Ectodermal cell (in vitro differentiated cells): Measurements from ENCODE around the gene KCNMB4.

ENCODE experiments used
- H3K27ac ChIP-seq: 2 replicates; pipeline ENCODE4 v1.7.0; 2013; ENCODE audit warnings: mild to moderate bottlenecking, low read depth, low read length; ENCODE audit not compliant: insufficient read depth, poor library complexity, severe bottlenecking
- H3K27me3 ChIP-seq: 2 replicates; pipeline ENCODE4 v1.7.0; 2013; ENCODE audit warnings: mild to moderate bottlenecking, low read length; ENCODE audit not compliant: insufficient read depth, control insufficient read depth, poor library complexity, severe bottlenecking
- H3K36me3 ChIP-seq: one replicate; pipeline ENCODE4 v1.7.0; 2013; ENCODE audit warnings: low read length; ENCODE audit not compliant: control insufficient read depth, insufficient read depth
- H3K4me1 ChIP-seq: one replicate; pipeline ENCODE4 v1.7.0; 2013; ENCODE audit warnings: low read length; ENCODE audit not compliant: control insufficient read depth, insufficient read depth
- H3K4me3 ChIP-seq: 2 replicates; pipeline ENCODE4 v1.7.0; 2013; ENCODE audit warnings: low read depth, low read length, control low read depth; ENCODE audit not compliant: insufficient read depth
- H3K9me3 ChIP-seq: 2 replicates; pipeline ENCODE4 v1.7.0; 2013; ENCODE audit warnings: mild to moderate bottlenecking, low read length, moderate library complexity; ENCODE audit not compliant: control insufficient read depth
- WGBS, 2 experiments: methylation state at CpG; one replicate each; pipeline ENCODE4 v1.1.7; 2013; ENCODE audit warnings: missing lambda C conversion rate in 2 of 2; 5-methylcytosine and 5-hydroxymethylcytosine counted together

KCNMB4 gene

DNA sequence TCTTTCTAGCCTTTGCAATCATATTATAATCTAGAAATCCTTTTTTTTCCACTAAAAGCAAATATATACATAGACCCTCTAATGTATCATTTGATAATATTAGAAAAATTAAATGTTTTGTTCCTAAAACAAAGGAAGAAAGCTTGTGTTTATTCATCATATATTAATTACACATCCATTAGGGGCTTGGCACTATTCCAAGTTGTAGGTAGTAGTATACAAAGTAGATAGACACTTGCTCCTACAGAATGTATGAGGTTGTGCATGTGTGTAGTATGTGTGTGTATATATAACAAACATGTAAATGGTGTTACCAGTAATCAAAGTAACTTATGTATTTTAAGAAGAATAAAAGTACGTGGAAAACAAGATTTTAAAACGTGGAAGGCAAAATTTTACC is 15.0 kb upstream of the KCNMB4 start:
- Histone ChIP-seq H3K4me1 (no peaks in the 10 kb centered on the region), H3K27me3 (no peaks in the 10 kb centered on the region), H3K4me3 (no peak overlapping the region), H3K36me3 (peaks cover 3% of the 10 kb centered on the region), H3K27ac (no peak overlapping the region), H3K9me3 (no peaks in the 10 kb centered on the region)
- 100% methylated on average over 2 of the region's 2 CpGs; no CpG with 5 or more reads in 1 of the 2 experiments for WGBS, 2 experiments

DNA sequence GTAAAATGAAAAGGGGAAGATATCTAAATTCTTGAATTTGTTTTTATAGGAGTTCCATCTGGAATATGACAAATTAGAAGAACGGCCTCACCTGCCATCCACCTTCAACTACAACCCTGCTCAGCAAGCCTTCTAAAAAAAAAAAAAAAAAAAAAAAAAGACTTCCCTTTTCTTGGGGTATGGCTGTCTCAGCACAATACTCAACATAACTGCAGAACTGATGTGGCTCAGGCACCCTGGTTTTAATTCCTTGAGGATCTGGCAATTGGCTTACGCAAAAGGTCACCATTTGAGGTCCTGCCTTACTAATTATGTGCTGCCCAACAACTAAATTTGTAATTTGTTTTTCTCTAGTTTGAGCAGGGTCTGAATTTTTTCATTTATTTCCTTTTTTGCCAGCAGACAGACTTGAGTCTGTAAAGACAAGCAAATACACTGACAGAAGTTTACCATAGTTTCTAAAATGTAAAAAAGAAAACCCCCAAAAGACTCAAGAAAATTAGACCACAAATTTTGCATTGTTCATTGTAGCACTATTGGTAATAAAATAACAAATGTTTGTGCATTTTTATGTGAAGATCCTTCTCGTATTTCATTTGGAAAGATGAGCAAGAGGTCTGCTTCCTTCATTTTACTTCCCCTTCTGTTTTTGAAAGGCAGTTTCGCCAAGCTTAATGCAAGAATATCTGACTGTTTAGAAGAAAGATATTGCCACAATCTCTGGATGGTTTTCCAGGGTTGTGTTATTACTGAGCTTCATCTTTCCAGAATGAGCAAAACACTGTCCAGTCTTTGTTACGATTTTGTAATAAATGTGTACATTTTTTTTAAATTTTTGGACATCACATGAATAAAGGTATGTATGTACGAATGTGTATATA is 12.1 kb upstream of the KCNMB4 start:
- Histone ChIP-seq H3K4me3 (no peak overlapping the region), H3K27ac (no peak overlapping the region), H3K9me3 (no peaks in the 10 kb centered on the region), H3K4me1 (no peaks in the 10 kb centered on the region), H3K36me3 (no peaks in the 10 kb centered on the region), H3K27me3 (no peaks in the 10 kb centered on the region)
- 91 to 96% methylated on average over 6 of the region's 6 CpGs for WGBS, 2 experiments

DNA sequence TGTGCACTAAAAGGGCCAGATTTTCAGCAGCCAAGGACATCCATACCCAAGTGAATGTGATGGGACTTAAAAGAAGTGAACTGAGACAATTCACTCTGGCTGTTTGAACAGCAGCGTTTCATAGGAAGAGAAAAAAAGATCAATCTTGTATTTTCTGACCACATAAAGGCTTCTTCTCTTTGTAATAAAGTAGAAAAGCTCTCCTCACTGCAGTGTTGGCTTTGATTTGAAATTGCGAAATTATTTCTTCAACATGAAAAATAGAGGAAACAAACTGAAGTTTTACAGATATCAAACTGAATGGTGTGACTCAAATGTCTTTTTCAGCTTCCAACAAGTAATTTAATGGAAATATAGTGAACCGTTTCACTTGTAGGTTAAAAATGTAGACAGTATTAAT is 11.3 kb upstream of the KCNMB4 start:
- H3K36me3 ChIP-seq, result no peaks in the 10 kb centered on the region
- no peaks in the 10 kb centered on the region for H3K4me1 ChIP-seq
- no peaks in the 10 kb centered on the region for H3K9me3 ChIP-seq
- H3K27me3 ChIP-seq, result no peaks in the 10 kb centered on the region
- 95 to 100% methylated on average over 2 to 3 of the region's 3 CpGs for WGBS, 2 experiments
- no peak overlapping the region for H3K4me3 ChIP-seq
- no peak overlapping the region for H3K27ac ChIP-seq

DNA sequence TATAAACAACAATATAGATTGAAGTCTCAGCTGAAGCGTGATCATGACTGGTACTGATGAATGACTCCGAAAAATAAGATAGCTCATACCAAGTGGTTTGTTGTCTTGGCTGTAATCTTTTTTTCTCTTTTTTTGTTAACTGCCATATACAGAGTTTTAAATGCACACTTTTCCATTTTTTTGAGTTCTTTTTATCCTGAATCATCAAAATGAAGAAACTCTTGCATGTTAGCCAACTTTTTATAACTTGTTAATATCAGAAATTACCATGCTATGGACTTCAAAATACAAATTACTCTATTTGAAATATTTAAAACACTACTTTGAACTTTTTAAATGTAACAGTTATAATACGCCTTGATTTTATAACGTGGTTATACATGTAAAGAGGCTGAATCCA is 10.1 kb upstream of the KCNMB4 start:
- no peaks in the 10 kb centered on the region for H3K36me3 ChIP-seq
- H3K4me1 ChIP-seq, result no peaks in the 10 kb centered on the region
- H3K27ac ChIP-seq, result no peak overlapping the region
- 89 to 98% methylated on average over 2 to 4 of the region's 4 CpGs for WGBS, 2 experiments
- H3K4me3 ChIP-seq, result no peak overlapping the region
- no peaks in the 10 kb centered on the region for H3K9me3 ChIP-seq
- H3K27me3 ChIP-seq, result no peaks in the 10 kb centered on the region

DNA sequence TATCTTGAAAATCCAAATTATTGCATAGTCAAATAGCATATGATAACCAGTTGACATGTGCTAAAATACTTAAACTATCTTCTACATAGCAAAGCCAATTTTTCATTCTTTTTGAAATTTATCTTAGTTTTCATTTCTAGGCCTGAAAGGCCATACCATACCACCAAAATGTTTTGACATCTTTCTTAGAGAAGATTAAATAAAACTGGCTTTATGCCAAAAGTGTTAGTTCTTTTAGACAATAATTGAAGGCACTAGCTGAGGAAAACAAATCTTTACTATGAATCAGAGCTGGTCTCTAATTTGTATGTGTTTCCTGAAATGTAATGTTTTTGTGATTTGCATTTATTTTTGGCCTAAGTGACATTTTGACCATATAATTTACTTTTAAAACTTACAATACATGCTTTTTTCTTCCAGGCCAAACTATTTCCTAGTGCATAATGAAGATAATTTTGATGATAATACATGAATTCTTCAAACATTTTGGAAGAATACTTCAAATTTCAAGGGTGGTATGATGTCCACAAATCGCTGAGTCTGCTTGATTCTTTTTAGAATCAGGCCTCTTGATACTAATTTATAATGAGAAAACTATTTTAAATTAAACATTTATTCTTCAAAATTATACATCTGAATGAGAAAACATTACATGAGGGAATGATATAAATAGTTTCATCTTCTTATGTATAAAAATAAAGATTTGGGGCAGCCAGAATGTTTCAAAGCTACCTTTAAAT is 6.5 kb upstream of the KCNMB4 start:
- H3K4me3 ChIP-seq, result no peak overlapping the region
- H3K9me3 ChIP-seq, result no peaks in the 10 kb centered on the region
- no peaks in the 10 kb centered on the region for H3K36me3 ChIP-seq
- H3K27me3 ChIP-seq, result peaks cover 12% of the 10 kb centered on the region
- H3K4me1 ChIP-seq, result no peaks in the 10 kb centered on the region
- 86% methylated on average over 1 of the region's 1 CpG; no CpG with 5 or more reads in 1 of the 2 experiments for WGBS, 2 experiments
- H3K27ac ChIP-seq, result no peak overlapping the region

DNA sequence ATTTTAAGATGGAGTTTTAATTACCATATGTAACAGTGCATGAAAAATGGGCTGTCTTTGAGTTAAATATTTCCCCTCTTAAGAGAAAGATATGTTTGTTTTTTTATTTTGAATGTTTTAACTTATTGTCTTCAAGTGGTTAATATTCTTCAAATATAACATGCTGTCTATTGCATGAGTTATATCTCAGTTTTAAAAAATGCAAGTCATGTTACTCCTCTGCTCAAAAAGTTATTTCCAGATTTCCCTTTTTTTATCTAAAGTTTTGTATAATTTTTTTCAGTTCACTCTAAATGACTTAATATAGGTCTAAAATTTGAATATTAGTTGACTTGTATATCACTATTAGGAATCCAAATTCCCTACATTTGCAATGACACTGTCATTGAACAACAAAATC is 5.9 kb upstream of the KCNMB4 start:
- H3K27me3 ChIP-seq, result peaks cover 18% of the 10 kb centered on the region
- no peaks in the 10 kb centered on the region for H3K36me3 ChIP-seq
- no peaks in the 10 kb centered on the region for H3K9me3 ChIP-seq
- peaks cover 3% of the 10 kb centered on the region for H3K4me1 ChIP-seq
- H3K27ac ChIP-seq, result no peak overlapping the region
- no peak overlapping the region for H3K4me3 ChIP-seq

DNA sequence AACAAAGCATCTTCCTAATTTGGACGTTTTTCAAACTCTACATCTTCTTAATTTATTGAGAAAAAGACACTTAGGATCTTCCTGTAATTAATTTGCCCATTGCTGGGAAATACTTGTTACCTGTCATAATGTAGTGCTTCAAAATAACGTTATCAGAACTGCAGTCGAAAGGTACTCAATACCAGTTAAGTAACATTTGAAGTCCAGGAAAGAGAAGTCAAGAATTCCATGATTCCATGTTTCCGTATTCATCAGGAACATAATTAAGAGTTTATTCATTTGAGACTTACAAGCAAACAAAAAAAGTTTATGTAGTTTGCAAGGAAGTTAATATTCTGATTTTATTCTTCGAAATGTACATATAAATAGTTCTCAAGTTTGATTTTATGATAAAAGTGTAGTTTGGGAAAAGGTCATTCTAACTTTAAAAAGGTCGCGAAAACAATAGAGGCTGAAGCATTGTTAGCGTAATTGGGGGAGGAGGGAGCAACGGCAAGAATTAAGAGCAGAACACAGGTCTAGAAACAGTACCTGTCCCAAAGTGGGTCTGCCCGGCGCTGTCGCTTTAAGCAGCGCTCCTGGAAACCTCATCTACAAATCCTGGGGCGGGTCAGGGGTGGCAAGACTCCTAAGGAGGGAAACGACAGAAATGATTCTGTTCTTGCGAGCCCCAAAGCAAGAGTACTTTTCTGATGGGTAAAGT is 1.2 kb upstream of the KCNMB4 start:
- no peaks in the 10 kb centered on the region for H3K9me3 ChIP-seq
- WGBS, 2 experiments, result 24 to 28% methylated on average over 14 to 16 of the region's 16 CpGs
- H3K36me3 ChIP-seq, result no peaks in the 10 kb centered on the region
- no peak overlapping the region for H3K27ac ChIP-seq
- H3K4me3 ChIP-seq, result peak overlapping the region; percentile 80
- peaks cover 7% of the 10 kb centered on the region for H3K4me1 ChIP-seq
- H3K27me3 ChIP-seq, result peaks cover 39% of the 10 kb centered on the region

DNA sequence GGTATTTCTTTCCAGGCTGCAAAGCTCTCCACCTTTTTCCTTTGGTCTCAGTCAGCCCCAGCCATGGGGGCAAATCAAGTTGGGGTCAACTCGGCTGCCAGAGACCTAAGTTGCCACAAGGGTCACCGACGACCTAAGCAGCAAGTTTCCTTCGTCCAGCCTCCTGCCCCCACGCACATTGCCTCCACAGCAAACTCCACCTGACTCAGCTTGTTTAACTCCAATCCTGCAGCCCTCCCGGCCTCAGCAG is 767 bp upstream of the KCNMB4 start:
- H3K4me3 ChIP-seq, result peak overlapping the region; percentile 80
- H3K36me3 ChIP-seq, result no peaks in the 10 kb centered on the region
- H3K27me3 ChIP-seq, result peaks cover 39% of the 10 kb centered on the region
- no peak overlapping the region for H3K27ac ChIP-seq
- H3K9me3 ChIP-seq, result no peaks in the 10 kb centered on the region
- peaks cover 7% of the 10 kb centered on the region for H3K4me1 ChIP-seq
- 0% methylated on average over 6 of the region's 6 CpGs for WGBS, 2 experiments

DNA sequence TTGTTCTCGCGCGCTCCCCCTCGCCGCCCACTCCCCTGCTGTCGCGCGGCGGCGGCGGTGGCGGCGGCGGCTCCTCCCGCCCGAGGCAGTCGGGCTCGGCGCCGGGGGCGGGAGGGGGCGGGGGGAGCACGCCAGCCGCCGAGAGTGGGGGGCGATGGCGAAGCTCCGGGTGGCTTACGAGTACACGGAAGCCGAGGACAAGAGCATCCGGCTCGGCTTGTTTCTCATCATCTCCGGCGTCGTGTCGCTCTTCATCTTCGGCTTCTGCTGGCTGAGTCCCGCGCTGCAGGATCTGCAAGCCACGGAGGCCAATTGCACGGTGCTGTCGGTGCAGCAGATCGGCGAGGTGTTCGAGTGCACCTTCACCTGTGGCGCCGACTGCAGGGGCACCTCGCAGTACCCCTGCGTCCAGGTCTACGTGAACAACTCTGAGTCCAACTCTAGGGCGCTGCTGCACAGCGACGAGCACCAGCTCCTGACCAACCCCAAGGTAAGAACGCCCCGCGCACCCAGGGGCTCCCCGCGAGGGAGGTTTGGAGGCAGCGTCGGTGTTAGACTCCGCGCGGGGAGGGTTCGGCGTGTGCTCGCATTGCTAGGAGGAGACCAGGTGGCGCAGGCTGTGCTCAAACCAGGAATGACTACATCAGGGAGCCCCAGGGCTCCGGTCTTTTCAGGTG is 629 bp downstream of the KCNMB4 start:
- no peak overlapping the region for H3K27ac ChIP-seq
- peaks cover 7% of the 10 kb centered on the region for H3K4me1 ChIP-seq
- H3K27me3 ChIP-seq, result peaks cover 39% of the 10 kb centered on the region
- no peaks in the 10 kb centered on the region for H3K9me3 ChIP-seq
- peak overlapping the region; percentile 80 for H3K4me3 ChIP-seq
- H3K36me3 ChIP-seq, result no peaks in the 10 kb centered on the region
- WGBS, 2 experiments, result 0% methylated on average over 69 of the region's 69 CpGs
